Keratinocyte (primary cell): Measurements from ENCODE around the gene RCBTB2. TPM values are rescaled to one million over a fixed set of nuclear protein-coding genes. Genes with fewer than 3 reads are reported as not detected.
A peak's percentile ranks its signal among the peaks of the same experiment; 100 is the strongest.

ENCODE experiments used
- DNase-seq: peaks from one replicate; pipeline ENCODE4 v3.0.0-alpha.2; 2011; ENCODE audit warnings: low read depth, missing footprints, low spot score
- FAIRE-seq: peaks from 2 replicates; lab custom pipeline; 2011; peaks lifted over from hg19 to GRCh38; lab: Jason Lieb, UNC
- H2AFZ ChIP-seq: 2 replicates; pipeline ENCODE4 v1.6.0; 2012; ENCODE audit warnings: low read length, control low read depth, inconsistent platforms; ENCODE audit not compliant: control insufficient read depth
- H3K27ac ChIP-seq: 2 replicates; pipeline ENCODE4 v1.5.1; 2011; ENCODE audit warnings: low read length; ENCODE audit not compliant: control insufficient read depth, insufficient read depth
- H3K27me3 ChIP-seq: 3 replicates; pipeline ENCODE4 v1.6.0; 2011; ENCODE audit warnings: low read length; ENCODE audit not compliant: control insufficient read depth, insufficient read depth; ENCODE audit errors: extremely low read depth
- H3K36me3 ChIP-seq, 2 experiments: 2 replicates in 1 of 2; 3 replicates in 1 of 2; pipeline ENCODE4 v1.5.1; 2011; ENCODE audit warnings: low read length in 2 of 2, mild to moderate bottlenecking in 1 of 2; ENCODE audit not compliant: control insufficient read depth in 2 of 2, insufficient read depth in 2 of 2; ENCODE audit errors: extremely low read depth in 1 of 2
- H3K4me1 ChIP-seq: 3 replicates; pipeline ENCODE4 v1.5.1; 2011; ENCODE audit warnings: low read length; ENCODE audit not compliant: control insufficient read depth, insufficient read depth; ENCODE audit errors: extremely low read depth
- H3K4me2 ChIP-seq: 3 replicates; pipeline ENCODE4 v1.6.0; 2011; ENCODE audit warnings: low read depth, low read length; ENCODE audit not compliant: control insufficient read depth, insufficient read depth; ENCODE audit errors: extremely low read depth
- H3K4me3 ChIP-seq, 3 experiments: fragments of 200-600 bp in 1 of 3; sonication (generic) in 1 of 3; 2 replicates in 2 of 3; 3 replicates in 1 of 3; pipeline ENCODE4 v1.5.1; 2011 to 2016; ENCODE audit warnings: low read length in 3 of 3, mild to moderate bottlenecking in 3 of 3, control low read depth in 2 of 3, inconsistent platforms in 1 of 3, low read depth in 1 of 3, mixed read lengths in 1 of 3, mixed run types in 1 of 3, moderate library complexity in 1 of 3; ENCODE audit not compliant: control insufficient read depth in 2 of 3, insufficient read depth in 2 of 3; ENCODE audit errors: extremely low read depth in 1 of 3
- H3K79me2 ChIP-seq: 2 replicates; pipeline ENCODE4 v1.6.0; 2012; ENCODE audit warnings: low read length; ENCODE audit not compliant: control insufficient read depth, insufficient read depth
- H3K9ac ChIP-seq: 3 replicates; pipeline ENCODE4 v1.6.0; 2011; ENCODE audit warnings: low read length; ENCODE audit not compliant: control insufficient read depth, insufficient read depth; ENCODE audit errors: extremely low read depth
- H3K9me1 ChIP-seq: 3 replicates; pipeline ENCODE4 v1.6.0; 2011; ENCODE audit warnings: low read length; ENCODE audit not compliant: control insufficient read depth, insufficient read depth; ENCODE audit errors: extremely low read depth
- H3K9me3 ChIP-seq: 2 replicates; pipeline ENCODE4 v1.5.1; 2012; ENCODE audit warnings: low read depth, low read length; ENCODE audit not compliant: control insufficient read depth
- H4K20me1 ChIP-seq: 3 replicates; pipeline ENCODE4 v1.6.0; 2011; ENCODE audit warnings: low read length; ENCODE audit not compliant: control insufficient read depth, insufficient read depth; ENCODE audit errors: extremely low read depth
- CTCF ChIP-seq, 3 experiments: IDR thresholded peaks in 1 of 3; conservative IDR thresholded peaks in 1 of 3; optimal IDR thresholded peaks in 1 of 3; 2 replicates in 2 of 3; 3 replicates in 1 of 3; pipeline versions ENCODE3 to v1.5.1; 2011; ENCODE audit warnings: low read length in 3 of 3, mild to moderate bottlenecking in 3 of 3, moderate library complexity in 2 of 3, control low read depth in 1 of 3, inconsistent platforms in 1 of 3; ENCODE audit not compliant: insufficient read depth in 2 of 3; ENCODE audit errors: extremely low read depth in 1 of 3
- EZH2 ChIP-seq: IDR thresholded peaks from one replicate; pipeline ENCODE4 v1.6.1; 2012; ENCODE audit warnings: inconsistent platforms, mild to moderate bottlenecking, low read length, moderate library complexity
- dilution Hi-C: fragments of 300-500 bp; cut with MboI; formaldehyde crosslinking; loops from one replicate; pipeline ENCODE4 v1.7.0; 2020; ENCODE audit warnings: low sequenced_read_pairs; ENCODE audit not compliant: extremely low pct_ligation_motif_present
- polyA plus RNA-seq, 5 experiments: library from polyadenylated mRNA; depleted of rRNA in 3 of 5; stranded (reverse) in 3 of 5; stranded (forward) in 1 of 5; unstranded in 1 of 5; fragments of >200 nt; gene quantifications; 1 replicate in 1 of 5; 2 replicates in 3 of 5; 3 replicates in 1 of 5; pipeline versions ENCODE4 v1.2.1 to v1.2.3, GENCODE V29; 2011 to 2012; ENCODE audit warnings: missing spikeins in 2 of 5, low read depth in 1 of 5, low replicate concordance in 1 of 5

The RCBTB2 gene
- polyA plus RNA-seq, 1 donor (not counting 4 experiments of a cell fraction or from before 2014, with no cell fraction given), result 5.5 TPM

- no peak for DNase-seq
- TF ChIP-seq EZH2, result no peak
- TF ChIP-seq CTCF (optimal IDR thresholded peaks at IDR 0.05 in 1 of 3, IDR thresholded peaks at IDR 0.05 in 1 of 3, conservative IDR thresholded peaks at IDR 0.05 in 1 of 3; ENCODE audit: extremely low read depth in 1 of 3, insufficient read depth in 2 of 3, low read length in 3 of 3), result no peak
- H3K36me3 ChIP-seq, result no peaks in the 10 kb centered on the region
- peaks cover 15% of the 10 kb centered on the region for H3K4me1 ChIP-seq
- FAIRE-seq, result peak; percentile 53
- H3K4me2 ChIP-seq, result peak overlapping the region; percentile 54
- H3K79me2 ChIP-seq, result no peaks in the 10 kb centered on the region
- H3K27me3 ChIP-seq, result no peaks in the 10 kb centered on the region
- no peak overlapping the region for H3K4me3 ChIP-seq
- no peaks in the 10 kb centered on the region for H3K9me3 ChIP-seq
- H3K9me1 ChIP-seq, result no peaks in the 10 kb centered on the region
- peak overlapping the region; percentile 59 for H2AFZ ChIP-seq
- dilution Hi-C loops, result no loop called here
- H3K27ac ChIP-seq, result no peak overlapping the region
- no peak overlapping the region for H3K9ac ChIP-seq
- no peaks in the 10 kb centered on the region for H4K20me1 ChIP-seq
These were observed 46.5 kb upstream of the RCBTB2 start for GRCh38 chr13:48579165-48579918.

GRCh38 chr13:48578516-48579164, 45.8 kb upstream of the RCBTB2 start:
- no peaks in the 10 kb centered on the region for H3K9me1 ChIP-seq
- dilution Hi-C loops, result no loop called here
- H3K27ac ChIP-seq, result no peak overlapping the region
- H3K36me3 ChIP-seq, result no peaks in the 10 kb centered on the region
- no peaks in the 10 kb centered on the region for H3K27me3 ChIP-seq
- peak; percentile 41 for FAIRE-seq
- TF ChIP-seq EZH2 (no peak), CTCF (optimal IDR thresholded peaks at IDR 0.05 in 1 of 3, IDR thresholded peaks at IDR 0.05 in 1 of 3, conservative IDR thresholded peaks at IDR 0.05 in 1 of 3; ENCODE audit: extremely low read depth in 1 of 3, insufficient read depth in 2 of 3, low read length in 3 of 3) (no peak)
- H3K9ac ChIP-seq, result no peak overlapping the region
- peak overlapping the region; percentile 54 for H3K4me2 ChIP-seq
- DNase-seq, result no peak
- H3K4me3 ChIP-seq, result no peak overlapping the region
- no peaks in the 10 kb centered on the region for H3K9me3 ChIP-seq
- H3K4me1 ChIP-seq, result peaks cover 15% of the 10 kb centered on the region
- no peaks in the 10 kb centered on the region for H4K20me1 ChIP-seq
- H2AFZ ChIP-seq, result peak overlapping the region; percentile 59
- no peaks in the 10 kb centered on the region for H3K79me2 ChIP-seq
